Neural progenitor cell (in vitro differentiated cells): ENCODE measurements around the gene SALL1.

ENCODE experiments used
- CTCF ChIP-seq: fragments of 200-600 bp; sonication (generic); IDR thresholded peaks from 2 replicates; pipeline ENCODE4 v1.5.1; 2017; ENCODE audit warnings: antibody characterized with exemption, mild to moderate bottlenecking
- EZH2 ChIP-seq: fragments of 200-600 bp; sonication (generic); IDR thresholded peaks from 2 replicates; pipeline ENCODE4 v1.6.1; 2017; ENCODE audit warnings: antibody characterized with exemption, mild to moderate bottlenecking, moderate library complexity

- no peak for TF ChIP-seq CTCF
- no peak for TF ChIP-seq EZH2
These were observed 3.0 kb downstream of the SALL1 start for GRCh38 chr16:51147776-51148677.
